WTC11 (cell line): Measurements from ENCODE around the gene PMS1. TPM values are rescaled to one million over a fixed set of nuclear protein-coding genes. Genes with fewer than 3 reads are reported as not detected.

ENCODE experiments used
- CREM ChIP-seq: sonication (generic); formaldehyde crosslinking; IDR thresholded peaks from 2 replicates; pipeline ENCODE4 v1.8.1; 2022; ENCODE audit warnings: mild to moderate bottlenecking, missing genetic modification reagents, moderate library complexity
- HMGA2 ChIP-seq: fragments of 250-450 bp; sonication (Bioruptor Pico); IDR thresholded peaks from 2 replicates; pipeline ENCODE4 v1.4.0; 2021; ENCODE audit warnings: mild to moderate bottlenecking, moderate library complexity
- KAT7 ChIP-seq: sonication (generic); formaldehyde crosslinking; IDR thresholded peaks from 2 replicates; pipeline ENCODE4 v1.8.1; 2023; ENCODE audit warnings: missing genetic modification reagents, mild to moderate bottlenecking, borderline replicate concordance
- PRRX2 ChIP-seq: fragments of 250-450 bp; sonication (Bioruptor Pico); IDR thresholded peaks from 2 replicates; pipeline ENCODE4 v1.8.0; 2021; ENCODE audit warnings: mild to moderate bottlenecking
- RORB ChIP-seq: fragments of 250-450 bp; sonication (Bioruptor Pico); IDR thresholded peaks from 2 replicates; pipeline ENCODE4 v1.9.0; 2021; ENCODE audit warnings: mild to moderate bottlenecking
- TCF7 ChIP-seq: sonication (generic); formaldehyde crosslinking; IDR thresholded peaks from 2 replicates; pipeline ENCODE4 v1.8.0; 2022; ENCODE audit warnings: mild to moderate bottlenecking, low read depth, missing genetic modification reagents, moderate library complexity
- ZNF232 ChIP-seq: sonication (generic); formaldehyde crosslinking; IDR thresholded peaks from 2 replicates; pipeline ENCODE4 v1.8.0; 2022; ENCODE audit warnings: mild to moderate bottlenecking, missing genetic modification reagents
- ZNF671 ChIP-seq: fragments of 250-450 bp; sonication (Bioruptor Pico); IDR thresholded peaks from 2 replicates; pipeline ENCODE4 v1.8.0; 2021; ENCODE audit warnings: mild to moderate bottlenecking
- total RNA-seq: library from RNA; stranded (reverse); gene quantifications from 3 replicates; pipeline ENCODE4 v1.2.3, GENCODE V29; 2021
- TF ChIP-seq, protein P1 (sequence below): sonication (generic); formaldehyde crosslinking; IDR thresholded peaks from 2 replicates; pipeline ENCODE4 v1.8.0; 2022; ENCODE audit warnings: missing genetic modification reagents
- TF ChIP-seq, protein P2 (sequence below): sonication (generic); formaldehyde crosslinking; IDR thresholded peaks from 2 replicates; pipeline ENCODE4 v1.8.0; 2023; ENCODE audit warnings: mild to moderate bottlenecking, missing genetic modification reagents
- TF ChIP-seq, protein P3 (sequence below): fragments of 250-450 bp; sonication (Bioruptor Pico); conservative IDR thresholded peaks from 2 replicates; pipeline ENCODE4 v1.9.0; 2021; ENCODE audit warnings: mild to moderate bottlenecking
- TF ChIP-seq, protein P4 (sequence below): sonication (generic); formaldehyde crosslinking; IDR thresholded peaks from 2 replicates; pipeline ENCODE4 v1.8.0; 2022; ENCODE audit warnings: mild to moderate bottlenecking, missing genetic modification reagents
- TF ChIP-seq, protein P5 (sequence below): sonication (generic); formaldehyde crosslinking; IDR thresholded peaks from 2 replicates; pipeline ENCODE4 v1.8.1; 2023; ENCODE audit warnings: mild to moderate bottlenecking, missing genetic modification reagents
- TF ChIP-seq, protein P6 (sequence below): sonication (generic); formaldehyde crosslinking; IDR thresholded peaks from 2 replicates; pipeline ENCODE4 v1.8.1; 2023; ENCODE audit warnings: mild to moderate bottlenecking, missing genetic modification reagents, moderate library complexity
- TF ChIP-seq, protein P7 (sequence below): fragments of 250-450 bp; sonication (Bioruptor Pico); IDR thresholded peaks from 2 replicates; pipeline ENCODE4 v1.9.0; 2021; ENCODE audit warnings: mild to moderate bottlenecking, borderline replicate concordance

PMS1 gene
- total RNA-seq, 1 experiment from 2014 or later, result 49.8 TPM

DNA sequence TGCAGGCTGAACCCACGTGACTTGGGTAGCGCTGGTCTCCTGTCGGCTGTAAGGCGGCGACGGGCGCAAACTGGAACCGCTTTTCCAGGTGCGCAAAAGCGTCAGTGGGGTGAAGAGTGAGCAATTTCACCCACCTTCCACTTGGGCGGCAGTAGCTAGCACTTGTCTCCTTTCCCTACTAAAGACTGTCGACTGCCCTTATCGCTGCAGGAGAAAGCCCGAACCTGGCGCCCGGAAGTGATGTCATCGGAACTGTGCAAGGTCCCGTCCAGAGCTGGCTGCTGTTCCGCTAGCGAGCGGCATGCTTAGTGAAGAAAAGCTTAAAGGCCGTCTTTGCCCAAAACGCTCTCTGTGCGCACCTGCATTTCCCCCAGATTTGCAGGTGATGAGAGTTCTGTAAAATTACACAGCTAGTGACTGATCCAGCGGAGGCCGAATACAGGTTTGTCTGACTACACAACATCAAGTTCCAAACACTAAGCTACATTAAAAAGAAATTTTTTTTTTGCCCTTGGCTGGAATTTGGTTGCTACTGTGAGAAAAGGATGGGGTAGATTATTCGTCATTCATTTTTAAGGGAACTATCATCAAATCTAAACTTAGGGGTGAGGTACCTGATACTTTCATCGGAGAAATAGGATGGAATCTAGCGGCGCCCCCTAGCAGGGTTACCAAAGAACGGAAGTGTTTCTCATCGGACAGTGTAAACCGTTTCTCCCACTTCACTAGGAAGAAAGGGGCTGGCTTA lies 21.5 kb upstream of the PMS1 start, which contains the start of gene OSGEPL1 (continued):
- TF ChIP-seq, protein P1, sequence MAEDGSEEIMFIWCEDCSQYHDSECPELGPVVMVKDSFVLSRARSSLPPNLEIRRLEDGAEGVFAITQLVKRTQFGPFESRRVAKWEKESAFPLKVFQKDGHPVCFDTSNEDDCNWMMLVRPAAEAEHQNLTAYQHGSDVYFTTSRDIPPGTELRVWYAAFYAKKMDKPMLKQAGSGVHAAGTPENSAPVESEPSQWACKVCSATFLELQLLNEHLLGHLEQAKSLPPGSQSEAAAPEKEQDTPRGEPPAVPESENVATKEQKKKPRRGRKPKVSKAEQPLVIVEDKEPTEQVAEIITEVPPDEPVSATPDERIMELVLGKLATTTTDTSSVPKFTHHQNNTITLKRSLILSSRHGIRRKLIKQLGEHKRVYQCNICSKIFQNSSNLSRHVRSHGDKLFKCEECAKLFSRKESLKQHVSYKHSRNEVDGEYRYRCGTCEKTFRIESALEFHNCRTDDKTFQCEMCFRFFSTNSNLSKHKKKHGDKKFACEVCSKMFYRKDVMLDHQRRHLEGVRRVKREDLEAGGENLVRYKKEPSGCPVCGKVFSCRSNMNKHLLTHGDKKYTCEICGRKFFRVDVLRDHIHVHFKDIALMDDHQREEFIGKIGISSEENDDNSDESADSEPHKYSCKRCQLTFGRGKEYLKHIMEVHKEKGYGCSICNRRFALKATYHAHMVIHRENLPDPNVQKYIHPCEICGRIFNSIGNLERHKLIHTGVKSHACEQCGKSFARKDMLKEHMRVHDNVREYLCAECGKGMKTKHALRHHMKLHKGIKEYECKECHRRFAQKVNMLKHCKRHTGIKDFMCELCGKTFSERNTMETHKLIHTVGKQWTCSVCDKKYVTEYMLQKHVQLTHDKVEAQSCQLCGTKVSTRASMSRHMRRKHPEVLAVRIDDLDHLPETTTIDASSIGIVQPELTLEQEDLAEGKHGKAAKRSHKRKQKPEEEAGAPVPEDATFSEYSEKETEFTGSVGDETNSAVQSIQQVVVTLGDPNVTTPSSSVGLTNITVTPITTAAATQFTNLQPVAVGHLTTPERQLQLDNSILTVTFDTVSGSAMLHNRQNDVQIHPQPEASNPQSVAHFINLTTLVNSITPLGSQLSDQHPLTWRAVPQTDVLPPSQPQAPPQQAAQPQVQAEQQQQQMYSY, result no peak
- TF ChIP-seq ZNF232 (no peak), TCF7 (CRISPR knock-in tag) (no peak), HMGA2 (CRISPR knock-in tag) (no peak), RORB (CRISPR knock-in tag) (no peak), CREM (CRISPR knock-in tag) (peak; percentile 93), KAT7 (CRISPR knock-in tag) (0 out of 2 replicates have a peak, but pooled peaks have one; percentile 41), ZNF671 (CRISPR knock-in tag) (no peak), PRRX2 (CRISPR knock-in tag) (no peak)
- TF ChIP-seq, protein P2, sequence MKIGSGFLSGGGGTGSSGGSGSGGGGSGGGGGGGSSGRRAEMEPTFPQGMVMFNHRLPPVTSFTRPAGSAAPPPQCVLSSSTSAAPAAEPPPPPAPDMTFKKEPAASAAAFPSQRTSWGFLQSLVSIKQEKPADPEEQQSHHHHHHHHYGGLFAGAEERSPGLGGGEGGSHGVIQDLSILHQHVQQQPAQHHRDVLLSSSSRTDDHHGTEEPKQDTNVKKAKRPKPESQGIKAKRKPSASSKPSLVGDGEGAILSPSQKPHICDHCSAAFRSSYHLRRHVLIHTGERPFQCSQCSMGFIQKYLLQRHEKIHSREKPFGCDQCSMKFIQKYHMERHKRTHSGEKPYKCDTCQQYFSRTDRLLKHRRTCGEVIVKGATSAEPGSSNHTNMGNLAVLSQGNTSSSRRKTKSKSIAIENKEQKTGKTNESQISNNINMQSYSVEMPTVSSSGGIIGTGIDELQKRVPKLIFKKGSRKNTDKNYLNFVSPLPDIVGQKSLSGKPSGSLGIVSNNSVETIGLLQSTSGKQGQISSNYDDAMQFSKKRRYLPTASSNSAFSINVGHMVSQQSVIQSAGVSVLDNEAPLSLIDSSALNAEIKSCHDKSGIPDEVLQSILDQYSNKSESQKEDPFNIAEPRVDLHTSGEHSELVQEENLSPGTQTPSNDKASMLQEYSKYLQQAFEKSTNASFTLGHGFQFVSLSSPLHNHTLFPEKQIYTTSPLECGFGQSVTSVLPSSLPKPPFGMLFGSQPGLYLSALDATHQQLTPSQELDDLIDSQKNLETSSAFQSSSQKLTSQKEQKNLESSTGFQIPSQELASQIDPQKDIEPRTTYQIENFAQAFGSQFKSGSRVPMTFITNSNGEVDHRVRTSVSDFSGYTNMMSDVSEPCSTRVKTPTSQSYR, result peak; percentile 50; the same call in 1 of the 2 replicates
- TF ChIP-seq, protein P3, sequence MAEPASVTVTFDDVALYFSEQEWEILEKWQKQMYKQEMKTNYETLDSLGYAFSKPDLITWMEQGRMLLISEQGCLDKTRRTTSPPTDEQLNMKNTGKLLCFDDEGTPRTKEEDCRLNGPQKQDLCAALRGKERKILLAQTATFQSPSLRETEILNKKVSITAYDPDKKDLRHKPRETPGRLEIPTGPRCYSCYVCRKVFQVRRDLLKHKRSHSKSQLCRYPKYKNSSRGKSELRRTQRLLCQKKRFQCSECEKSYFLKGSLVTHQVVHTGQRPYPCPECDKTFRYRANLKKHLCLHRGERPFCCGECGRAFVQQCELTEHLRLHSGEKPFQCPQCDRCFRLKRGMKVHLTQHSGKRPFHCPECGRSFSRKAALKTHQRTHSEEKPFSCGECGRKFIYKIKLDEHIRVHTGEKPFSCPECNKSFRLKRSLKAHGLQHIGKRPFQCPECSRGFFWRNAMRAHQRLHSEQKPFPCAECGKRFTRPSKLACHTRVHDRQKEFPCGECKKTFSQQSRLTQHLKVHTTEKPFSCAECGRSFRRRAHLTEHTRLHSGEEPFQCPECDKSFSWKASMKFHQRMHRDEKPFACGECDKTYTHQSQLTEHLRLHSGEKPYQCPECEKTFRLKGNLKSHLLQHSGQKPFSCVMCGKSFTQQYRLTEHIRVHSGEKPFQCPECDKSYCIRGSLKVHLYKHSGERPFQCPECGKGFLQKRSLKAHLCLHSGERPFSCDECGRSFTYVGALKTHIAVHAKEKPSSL (CRISPR knock-in tag), result no peak
- TF ChIP-seq, protein P4, sequence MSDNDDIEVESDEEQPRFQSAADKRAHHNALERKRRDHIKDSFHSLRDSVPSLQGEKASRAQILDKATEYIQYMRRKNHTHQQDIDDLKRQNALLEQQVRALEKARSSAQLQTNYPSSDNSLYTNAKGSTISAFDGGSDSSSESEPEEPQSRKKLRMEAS (CRISPR knock-in tag), result peak; percentile 73
- TF ChIP-seq, protein P5, sequence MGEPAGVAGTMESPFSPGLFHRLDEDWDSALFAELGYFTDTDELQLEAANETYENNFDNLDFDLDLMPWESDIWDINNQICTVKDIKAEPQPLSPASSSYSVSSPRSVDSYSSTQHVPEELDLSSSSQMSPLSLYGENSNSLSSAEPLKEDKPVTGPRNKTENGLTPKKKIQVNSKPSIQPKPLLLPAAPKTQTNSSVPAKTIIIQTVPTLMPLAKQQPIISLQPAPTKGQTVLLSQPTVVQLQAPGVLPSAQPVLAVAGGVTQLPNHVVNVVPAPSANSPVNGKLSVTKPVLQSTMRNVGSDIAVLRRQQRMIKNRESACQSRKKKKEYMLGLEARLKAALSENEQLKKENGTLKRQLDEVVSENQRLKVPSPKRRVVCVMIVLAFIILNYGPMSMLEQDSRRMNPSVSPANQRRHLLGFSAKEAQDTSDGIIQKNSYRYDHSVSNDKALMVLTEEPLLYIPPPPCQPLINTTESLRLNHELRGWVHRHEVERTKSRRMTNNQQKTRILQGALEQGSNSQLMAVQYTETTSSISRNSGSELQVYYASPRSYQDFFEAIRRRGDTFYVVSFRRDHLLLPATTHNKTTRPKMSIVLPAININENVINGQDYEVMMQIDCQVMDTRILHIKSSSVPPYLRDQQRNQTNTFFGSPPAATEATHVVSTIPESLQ (CRISPR knock-in tag), result no peak
- TF ChIP-seq, protein P6, sequence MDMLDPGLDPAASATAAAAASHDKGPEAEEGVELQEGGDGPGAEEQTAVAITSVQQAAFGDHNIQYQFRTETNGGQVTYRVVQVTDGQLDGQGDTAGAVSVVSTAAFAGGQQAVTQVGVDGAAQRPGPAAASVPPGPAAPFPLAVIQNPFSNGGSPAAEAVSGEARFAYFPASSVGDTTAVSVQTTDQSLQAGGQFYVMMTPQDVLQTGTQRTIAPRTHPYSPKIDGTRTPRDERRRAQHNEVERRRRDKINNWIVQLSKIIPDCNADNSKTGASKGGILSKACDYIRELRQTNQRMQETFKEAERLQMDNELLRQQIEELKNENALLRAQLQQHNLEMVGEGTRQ (CRISPR knock-in tag), result peak; percentile 90
- TF ChIP-seq, protein P7, sequence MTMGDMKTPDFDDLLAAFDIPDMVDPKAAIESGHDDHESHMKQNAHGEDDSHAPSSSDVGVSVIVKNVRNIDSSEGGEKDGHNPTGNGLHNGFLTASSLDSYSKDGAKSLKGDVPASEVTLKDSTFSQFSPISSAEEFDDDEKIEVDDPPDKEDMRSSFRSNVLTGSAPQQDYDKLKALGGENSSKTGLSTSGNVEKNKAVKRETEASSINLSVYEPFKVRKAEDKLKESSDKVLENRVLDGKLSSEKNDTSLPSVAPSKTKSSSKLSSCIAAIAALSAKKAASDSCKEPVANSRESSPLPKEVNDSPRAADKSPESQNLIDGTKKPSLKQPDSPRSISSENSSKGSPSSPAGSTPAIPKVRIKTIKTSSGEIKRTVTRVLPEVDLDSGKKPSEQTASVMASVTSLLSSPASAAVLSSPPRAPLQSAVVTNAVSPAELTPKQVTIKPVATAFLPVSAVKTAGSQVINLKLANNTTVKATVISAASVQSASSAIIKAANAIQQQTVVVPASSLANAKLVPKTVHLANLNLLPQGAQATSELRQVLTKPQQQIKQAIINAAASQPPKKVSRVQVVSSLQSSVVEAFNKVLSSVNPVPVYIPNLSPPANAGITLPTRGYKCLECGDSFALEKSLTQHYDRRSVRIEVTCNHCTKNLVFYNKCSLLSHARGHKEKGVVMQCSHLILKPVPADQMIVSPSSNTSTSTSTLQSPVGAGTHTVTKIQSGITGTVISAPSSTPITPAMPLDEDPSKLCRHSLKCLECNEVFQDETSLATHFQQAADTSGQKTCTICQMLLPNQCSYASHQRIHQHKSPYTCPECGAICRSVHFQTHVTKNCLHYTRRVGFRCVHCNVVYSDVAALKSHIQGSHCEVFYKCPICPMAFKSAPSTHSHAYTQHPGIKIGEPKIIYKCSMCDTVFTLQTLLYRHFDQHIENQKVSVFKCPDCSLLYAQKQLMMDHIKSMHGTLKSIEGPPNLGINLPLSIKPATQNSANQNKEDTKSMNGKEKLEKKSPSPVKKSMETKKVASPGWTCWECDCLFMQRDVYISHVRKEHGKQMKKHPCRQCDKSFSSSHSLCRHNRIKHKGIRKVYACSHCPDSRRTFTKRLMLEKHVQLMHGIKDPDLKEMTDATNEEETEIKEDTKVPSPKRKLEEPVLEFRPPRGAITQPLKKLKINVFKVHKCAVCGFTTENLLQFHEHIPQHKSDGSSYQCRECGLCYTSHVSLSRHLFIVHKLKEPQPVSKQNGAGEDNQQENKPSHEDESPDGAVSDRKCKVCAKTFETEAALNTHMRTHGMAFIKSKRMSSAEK (CRISPR knock-in tag), result no peak
